Measurements from ENCODE around the gene TPRG1. TPM values are rescaled to one million over a fixed set of nuclear protein-coding genes. Genes with fewer than 3 reads are reported as not detected.

The TPRG1 gene, protein sequence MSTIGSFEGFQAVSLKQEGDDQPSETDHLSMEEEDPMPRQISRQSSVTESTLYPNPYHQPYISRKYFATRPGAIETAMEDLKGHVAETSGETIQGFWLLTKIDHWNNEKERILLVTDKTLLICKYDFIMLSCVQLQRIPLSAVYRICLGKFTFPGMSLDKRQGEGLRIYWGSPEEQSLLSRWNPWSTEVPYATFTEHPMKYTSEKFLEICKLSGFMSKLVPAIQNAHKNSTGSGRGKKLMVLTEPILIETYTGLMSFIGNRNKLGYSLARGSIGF
- 1 to 10 TPM; 8.7 to 9.7 TPM for total RNA-seq

GRCh38 chr3:189171707-189172106 lies at the start of gene TPRG1:
Gene TPRG1, plus strand, starts transcription at chr3:189171971. Its CDS starts 35,414 bp downstream, at chr3:189207385.
- Mint-ChIP-seq H3K27ac (no peak within 1 kb of the TSS), H3K36me3 (ENCODE audit: low read depth) (no peaks in the 10 kb centered on the region), H3K4me1 (peaks cover 13% of the 10 kb centered on the region), H3K27me3 (no peaks in the 10 kb centered on the region), H3K4me3 (no peak within 1 kb of the TSS), H3K9me3 (no peaks in the 10 kb centered on the region)
- CTCF ChIA-PET: no interaction called here
- POLR2A ChIA-PET: no interaction called here
- DNase-seq: no peak

GRCh38 chr3:189122110-189122509 lies 49.7 kb upstream of the TPRG1 start:
- Mint-ChIP-seq H3K27ac (peak overlapping the region; percentile 67), H3K36me3 (ENCODE audit: low read depth) (peaks cover 14% of the 10 kb centered on the region)

DNA sequence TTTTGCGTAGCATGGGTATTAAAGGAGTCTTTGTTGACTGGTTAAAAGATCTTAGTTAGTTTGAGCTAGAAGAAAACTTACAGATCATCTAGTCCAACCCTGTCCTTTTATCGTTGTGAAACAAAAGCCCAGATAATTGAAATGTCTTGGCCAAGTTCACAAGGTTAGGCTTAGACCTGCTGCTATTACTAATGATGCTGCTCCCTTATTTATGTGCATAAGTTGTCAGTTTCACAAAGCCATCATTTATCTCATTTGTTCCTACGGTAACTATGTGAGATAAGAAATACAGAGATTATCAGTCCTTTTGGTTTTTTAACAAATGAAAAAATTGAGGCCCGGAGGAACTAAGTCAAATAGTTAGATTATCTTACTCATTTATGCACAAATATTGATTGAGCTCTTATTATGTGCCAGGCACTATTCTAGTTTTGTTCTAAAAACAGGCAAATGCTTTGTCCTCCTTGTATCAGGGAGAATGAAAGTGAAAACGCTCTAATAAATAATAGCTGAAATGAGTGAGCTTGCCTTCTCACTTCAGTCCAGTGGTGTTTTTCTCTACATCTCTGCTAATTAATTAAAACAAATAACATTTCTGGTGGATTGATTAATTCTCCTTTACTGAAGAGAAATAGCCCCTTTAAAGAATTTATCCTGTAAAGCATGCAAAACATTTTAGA lies 49.1 kb upstream of the TPRG1 start:
- DNase-seq: no peak
- peak overlapping the region; percentile 61 for H3K4me3 Mint-ChIP-seq
- CTCF ChIA-PET: interaction anchor here (1.1 to 2.0 kb wide), 6 partner anchors 10 to 1383 kb away, joined by 3 to 8 read pairs (median 4); no protein-coding TSS in a partner anchor
- H3K27ac Mint-ChIP-seq: peak overlapping the region; percentile 67
- H3K9me3 Mint-ChIP-seq: peaks cover 19% of the 10 kb centered on the region
- POLR2A ChIA-PET: interaction anchor here (1.1 to 2.2 kb wide), 5 partner anchors 9 to 1382 kb away, joined by 3 to 14 read pairs (median 4); no protein-coding TSS in a partner anchor
- H3K4me1 Mint-ChIP-seq: peaks cover 39% of the 10 kb centered on the region
- H3K27me3 Mint-ChIP-seq: no peaks in the 10 kb centered on the region
- H3K36me3 Mint-ChIP-seq (ENCODE audit: low read depth): peaks cover 17% of the 10 kb centered on the region

More at GRCh38 chr3:189122110-189122509, 49.7 kb upstream of the TPRG1 start:
- Mint-ChIP-seq H3K4me3 (peak overlapping the region; percentile 61), H3K27me3 (no peaks in the 10 kb centered on the region), H3K9me3 (peaks cover 21% of the 10 kb centered on the region), H3K4me1 (peaks cover 39% of the 10 kb centered on the region)
- POLR2A ChIA-PET: interaction anchor here (1.1 to 2.2 kb wide), 6 partner anchors 10 to 1382 kb away, joined by 3 to 14 read pairs (median 4); no protein-coding TSS in a partner anchor
- DNase-seq: no peak
- CTCF ChIA-PET: interaction anchor here (1.1 to 2.0 kb wide), 7 partner anchors 13 to 1383 kb away, joined by 3 to 8 read pairs (median 4); no protein-coding TSS in a partner anchor

- no peak for DNase-seq
- ChIA-PET CTCF (interaction anchor here (0.8 to 1.7 kb wide), 3 partner anchors 9 to 1384 kb away, joined by 3 to 7 read pairs (median 4); no protein-coding TSS in a partner anchor), POLR2A (interaction anchor here (1.3 kb wide), 1 partner anchor 19 kb away, joined by 3 read pairs; no protein-coding TSS in a partner anchor)
- Mint-ChIP-seq H3K27me3 (no peaks in the 10 kb centered on the region), H3K4me3 (peak overlapping the region; percentile 61), H3K4me1 (peaks cover 39% of the 10 kb centered on the region), H3K27ac (peak overlapping the region; percentile 67), H3K9me3 (peaks cover 14% of the 10 kb centered on the region), H3K36me3 (ENCODE audit: low read depth) (peaks cover 16% of the 10 kb centered on the region)
These were observed 48.0 kb upstream of the TPRG1 start for GRCh38 chr3:189123595-189124387.

- Mint-ChIP-seq H3K4me1 (peaks cover 39% of the 10 kb centered on the region), H3K4me3 (peak overlapping the region; percentile 46), H3K27me3 (no peaks in the 10 kb centered on the region), H3K27ac (peak overlapping the region; percentile 94), H3K36me3 (ENCODE audit: low read depth) (peaks cover 47% of the 10 kb centered on the region), H3K9me3 (peaks cover 18% of the 10 kb centered on the region)
- POLR2A ChIA-PET: interaction anchor here (0.7 to 2.3 kb wide), 11 partner anchors 10 to 1393 kb away, joined by 3 to 21 read pairs (median 4); no protein-coding TSS in a partner anchor
- DNase-seq: peak; percentile 88
- CTCF ChIA-PET: interaction anchor here (0.7 to 7.6 kb wide), 10 partner anchors 9 to 1393 kb away, joined by 3 to 56 read pairs (median 4); no protein-coding TSS in a partner anchor
These were observed 39.5 kb upstream of the TPRG1 start for GRCh38 chr3:189132231-189132671.

DNA sequence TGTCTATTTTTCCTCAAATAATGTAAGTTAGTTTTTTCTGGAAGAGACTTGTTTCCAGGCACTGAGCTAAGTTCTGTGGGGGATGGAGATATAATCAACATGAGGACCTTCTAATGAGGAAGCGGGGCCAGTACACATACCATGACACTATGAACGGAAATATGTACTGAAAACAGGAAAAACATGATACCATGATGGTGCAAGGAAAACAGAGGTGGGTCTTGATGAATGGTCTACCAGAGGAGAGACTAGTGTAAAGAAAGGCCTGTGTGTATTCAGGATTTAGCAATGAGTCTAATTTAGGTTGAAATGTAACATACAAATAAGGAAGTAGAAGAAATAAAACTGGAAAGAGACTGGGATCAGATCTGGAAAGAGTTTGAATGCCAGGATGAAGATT lies 38.9 kb upstream of the TPRG1 start:
- Mint-ChIP-seq H3K27ac (peak overlapping the region; percentile 94), H3K36me3 (ENCODE audit: low read depth) (peaks cover 44% of the 10 kb centered on the region), H3K9me3 (peaks cover 18% of the 10 kb centered on the region), H3K4me1 (peaks cover 42% of the 10 kb centered on the region), H3K4me3 (peak overlapping the region; percentile 13), H3K27me3 (no peaks in the 10 kb centered on the region)
- no peak for DNase-seq
- ChIA-PET CTCF (interaction anchor here (1.3 to 7.6 kb wide), 6 partner anchors 10 to 1393 kb away, joined by 3 to 56 read pairs (median 8); no protein-coding TSS in a partner anchor), POLR2A (interaction anchor here (0.7 to 2.3 kb wide), 10 partner anchors 10 to 1394 kb away, joined by 3 to 21 read pairs (median 5); no protein-coding TSS in a partner anchor)

DNA sequence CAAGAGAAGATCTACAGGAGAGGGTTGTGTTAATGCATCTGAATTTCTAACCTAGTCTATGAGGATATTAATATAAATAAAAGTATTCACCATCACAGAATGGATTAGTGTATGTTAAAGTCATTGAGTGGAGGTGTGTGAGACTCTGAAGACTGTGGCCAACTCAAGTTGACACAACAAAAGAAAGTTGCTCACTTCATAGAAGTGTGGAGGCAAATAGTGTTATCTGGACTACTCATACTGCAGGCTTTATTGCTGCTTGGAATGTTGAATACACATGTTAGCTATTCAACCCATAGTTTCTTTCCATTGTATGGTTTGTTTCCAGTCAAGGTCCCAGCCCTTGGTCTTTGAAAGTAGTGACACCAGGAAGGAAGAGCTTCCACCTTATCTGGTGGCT lies 38.0 kb upstream of the TPRG1 start:
- peak overlapping the region; percentile 94 for H3K27ac Mint-ChIP-seq
- peaks cover 44% of the 10 kb centered on the region for H3K36me3 Mint-ChIP-seq (ENCODE audit: low read depth)
- POLR2A ChIA-PET: no interaction called here

GRCh38 chr3:189137416-189137815 lies 34.4 kb upstream of the TPRG1 start:
- H3K4me1 Mint-ChIP-seq: peaks cover 38% of the 10 kb centered on the region
- ChIA-PET CTCF (interaction anchor here (1.0 to 7.6 kb wide), 3 partner anchors 96 to 1398 kb away, joined by 4 to 56 read pairs (median 4); no protein-coding TSS in a partner anchor), POLR2A (no interaction called here)
- DNase-seq: no peak
- H3K4me3 Mint-ChIP-seq: no peak overlapping the region
- peaks cover 16% of the 10 kb centered on the region for H3K9me3 Mint-ChIP-seq
- no peaks in the 10 kb centered on the region for H3K27me3 Mint-ChIP-seq
- H3K27ac Mint-ChIP-seq: no peak overlapping the region
- H3K36me3 Mint-ChIP-seq (ENCODE audit: low read depth): peaks cover 27% of the 10 kb centered on the region

More for the DNA sequence above, 38.0 kb upstream of the TPRG1 start:
- Mint-ChIP-seq H3K4me1 (peaks cover 46% of the 10 kb centered on the region), H3K9me3 (peaks cover 16% of the 10 kb centered on the region), H3K27me3 (no peaks in the 10 kb centered on the region), H3K4me3 (no peak overlapping the region)
- CTCF ChIA-PET: interaction anchor here (7.6 kb wide), 1 partner anchor 1394 kb away, joined by 56 read pairs; no protein-coding TSS in a partner anchor
- no peak for DNase-seq

GRCh38 chr3:189138901-189139610 lies 32.7 kb upstream of the TPRG1 start:
- Mint-ChIP-seq H3K4me1 (peaks cover 36% of the 10 kb centered on the region), H3K36me3 (ENCODE audit: low read depth) (peaks cover 13% of the 10 kb centered on the region), H3K4me3 (no peak overlapping the region), H3K27me3 (no peaks in the 10 kb centered on the region), H3K27ac (no peak overlapping the region), H3K9me3 (peaks cover 9% of the 10 kb centered on the region)
- POLR2A ChIA-PET: interaction anchor here (0.6 to 1.5 kb wide), 3 partner anchors 195 to 1400 kb away, joined by 3 to 4 read pairs (median 4); partner anchors contain the start of gene BCL6
- DNase-seq: no peak
- CTCF ChIA-PET: interaction anchor here (1.5 to 8.9 kb wide), 3 partner anchors 98 to 1399 kb away, joined by 5 to 167 read pairs (median 11); no protein-coding TSS in a partner anchor

DNA sequence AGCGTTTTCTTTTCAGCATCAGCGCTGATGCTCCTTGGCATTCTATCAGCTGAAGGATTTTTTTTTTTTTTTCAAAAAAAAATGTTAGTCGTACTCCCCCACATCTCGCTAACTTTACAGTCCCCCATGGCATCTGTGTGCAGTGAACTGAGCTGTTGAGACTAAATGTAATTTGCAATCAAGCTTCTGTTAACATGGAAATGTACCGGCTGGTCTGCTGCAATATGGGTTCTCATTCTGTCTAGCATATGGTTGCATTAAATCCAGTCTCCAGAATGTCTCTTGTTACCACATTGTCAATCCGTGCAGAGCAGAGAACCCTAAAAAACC lies 32.2 kb upstream of the TPRG1 start:
- H3K36me3 Mint-ChIP-seq (ENCODE audit: low read depth): peaks cover 12% of the 10 kb centered on the region
- peaks cover 40% of the 10 kb centered on the region for H3K4me1 Mint-ChIP-seq
- ChIA-PET CTCF (interaction anchor here (3.0 to 8.9 kb wide), 2 partner anchors 98 to 1400 kb away, joined by 11 to 167 read pairs; no protein-coding TSS in a partner anchor), POLR2A (interaction anchor here (0.6 to 1.5 kb wide), 3 partner anchors 196 to 1400 kb away, joined by 3 to 4 read pairs (median 4); partner anchors contain the start of gene BCL6)
- no peaks in the 10 kb centered on the region for H3K27me3 Mint-ChIP-seq
- H3K4me3 Mint-ChIP-seq: no peak overlapping the region
- peaks cover 9% of the 10 kb centered on the region for H3K9me3 Mint-ChIP-seq
- no peak overlapping the region for H3K27ac Mint-ChIP-seq
- DNase-seq: no peak

GRCh38 chr3:189142527-189142926 lies 29.2 kb upstream of the TPRG1 start:
- peak; percentile 61 for DNase-seq
- Mint-ChIP-seq H3K9me3 (no peaks in the 10 kb centered on the region), H3K4me3 (no peak overlapping the region), H3K27ac (peak overlapping the region; percentile 41), H3K27me3 (no peaks in the 10 kb centered on the region), H3K36me3 (ENCODE audit: low read depth) (peaks cover 3% of the 10 kb centered on the region), H3K4me1 (peaks cover 39% of the 10 kb centered on the region)
- POLR2A ChIA-PET: interaction anchor here (0.8 to 3.8 kb wide), 7 partner anchors 10 to 1404 kb away, joined by 3 to 21 read pairs (median 7); no protein-coding TSS in a partner anchor
- CTCF ChIA-PET: interaction anchor here (0.8 to 8.9 kb wide), 7 partner anchors 10 to 1403 kb away, joined by 3 to 167 read pairs (median 8); no protein-coding TSS in a partner anchor

Data from activated CD4-positive, alpha-beta memory T cell treated with anti-CD3 and anti-CD28 coated beads, Interleukin-2, amount 10 ng/mL, durations not matched to agents 7 days and 5 days (primary cell).